GM21619 (cell line): Measurements from ENCODE around the gene MRO.
"Not testable (repeated sequence)": the region's sequence is repeated elsewhere in the genome, so short reads cannot be mapped to it uniquely, and the experiment has no call there.

Experiments used
- ATAC-seq: cut with Tn5 transposase; IDR thresholded peaks from one replicate; pipeline ENCODE4 v1.9.1; 2021; ENCODE audit not compliant: unreplicated experiment

The MRO gene

DNA sequence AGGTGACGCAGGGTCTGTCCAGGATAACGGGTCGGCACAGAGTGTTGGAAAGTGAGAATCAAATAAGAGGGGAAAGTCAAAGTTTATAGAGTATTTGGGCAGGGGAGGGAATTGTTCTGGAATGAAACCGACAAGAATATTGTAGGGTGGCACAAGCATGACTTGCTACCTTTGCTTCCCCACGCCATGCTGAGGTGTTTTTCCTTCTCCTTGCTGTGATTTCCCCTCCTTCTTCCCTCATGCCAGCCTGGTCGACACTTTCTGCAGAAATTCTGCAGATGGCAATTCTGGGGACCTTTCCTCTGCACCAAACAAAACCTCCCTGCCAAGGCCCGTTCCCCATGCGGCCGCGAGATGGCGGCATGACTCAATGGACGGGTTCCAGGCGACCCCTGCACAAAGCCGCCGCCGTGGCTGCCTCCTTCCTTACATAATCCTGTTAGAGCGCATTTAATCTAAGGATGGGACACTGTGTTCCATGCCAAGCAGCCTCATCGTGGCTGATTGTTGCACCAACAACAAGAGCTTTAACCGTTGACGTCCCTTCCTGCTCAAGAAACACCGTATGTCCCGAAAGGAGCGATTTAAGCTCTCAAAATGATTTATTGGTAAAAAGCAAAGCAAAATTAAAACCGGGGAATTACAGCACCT, at the start of gene MRO:
MRO (minus strand) TSS at position 289 of the 651 bp plus-strand sequence. CDS start 10,616 bp downstream, outside the sequence.
- peak; percentile 89 for ATAC-seq

DNA sequence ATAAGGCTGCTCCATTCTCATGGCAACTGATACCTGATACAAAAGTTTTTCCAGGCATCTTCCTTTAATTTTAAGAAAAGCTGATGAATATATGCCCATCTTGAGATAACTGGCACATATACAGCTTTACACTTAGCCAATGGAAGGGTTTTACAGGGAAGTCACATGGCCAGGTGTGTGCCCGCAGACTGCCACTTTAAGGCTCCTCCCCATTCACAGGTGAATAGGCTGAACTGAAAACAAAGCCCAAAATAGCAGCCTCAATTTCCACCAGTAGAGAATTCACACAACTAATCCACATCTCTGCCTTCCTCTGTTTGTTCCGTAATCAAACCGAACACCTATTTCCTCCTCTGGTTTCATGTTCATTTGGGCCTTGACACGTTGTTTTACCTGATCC, 49.3 kb upstream of the MRO start:
- ATAC-seq = no peak

DNA sequence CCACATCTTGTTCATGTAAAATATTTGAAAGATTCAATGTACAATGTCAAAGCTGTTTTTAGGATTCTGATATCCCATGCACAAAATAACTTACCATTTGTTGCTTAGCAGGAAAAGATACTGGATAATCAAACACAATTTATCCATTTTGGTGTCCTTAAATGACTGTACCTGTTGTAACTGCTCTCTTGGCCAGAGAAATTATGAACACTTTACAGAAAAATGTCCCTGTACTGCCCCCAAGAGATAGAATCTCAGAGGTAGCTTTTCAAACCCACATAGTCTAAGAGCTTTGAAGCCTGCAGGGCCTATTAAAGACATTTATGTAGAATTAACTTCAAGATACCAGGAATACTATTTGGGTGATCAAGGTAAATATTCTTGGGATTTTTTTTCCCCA, 46.9 kb upstream of the MRO start:
- no peak for ATAC-seq

- no peak for ATAC-seq
Measured at GRCh38 chr18:50863840-50864375, 44.1 kb upstream of the MRO start.

DNA sequence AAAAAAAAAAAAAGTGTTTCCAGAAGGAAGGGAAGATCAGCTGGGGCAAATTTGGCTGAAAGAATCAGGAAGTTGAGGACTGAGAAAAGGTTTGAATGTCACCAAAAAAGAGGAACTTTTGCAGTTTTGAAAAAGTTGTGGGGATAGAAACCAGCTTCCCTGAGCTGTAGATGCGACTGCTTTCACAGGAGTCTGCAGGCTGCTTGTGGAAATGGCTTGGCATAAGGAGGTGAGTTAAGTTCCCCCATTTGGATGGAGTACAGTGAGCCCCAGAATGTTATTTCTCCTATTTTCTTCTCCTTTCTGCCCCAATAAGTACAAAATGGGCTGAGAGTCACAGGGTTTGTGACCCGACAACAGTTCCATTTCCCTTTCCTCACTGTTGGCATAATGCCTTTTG, 42.6 kb upstream of the MRO start:
- no peak for ATAC-seq

DNA sequence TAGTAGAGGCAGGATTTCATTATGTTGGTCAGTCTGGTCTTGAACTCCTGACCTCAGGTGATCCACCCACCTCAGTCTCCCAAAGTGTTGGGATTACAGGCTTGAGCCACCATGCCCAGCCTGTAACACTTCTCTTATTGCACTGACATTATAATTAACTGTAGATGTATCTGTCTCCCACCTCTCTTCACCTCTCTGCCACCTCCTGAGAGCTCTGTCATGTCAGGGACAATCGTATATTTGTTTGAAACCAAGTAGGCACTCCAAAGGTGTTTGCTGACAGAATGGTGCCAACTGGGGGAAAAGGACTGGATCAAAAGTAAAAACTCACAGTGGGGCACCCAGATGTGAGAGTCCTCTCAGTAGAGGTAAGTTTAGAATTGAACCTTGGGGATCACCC, 41.8 kb upstream of the MRO start:
- no peak for ATAC-seq

- ATAC-seq = no peak
Measured at GRCh38 chr18:50859793-50860555, 40.2 kb upstream of the MRO start.

DNA sequence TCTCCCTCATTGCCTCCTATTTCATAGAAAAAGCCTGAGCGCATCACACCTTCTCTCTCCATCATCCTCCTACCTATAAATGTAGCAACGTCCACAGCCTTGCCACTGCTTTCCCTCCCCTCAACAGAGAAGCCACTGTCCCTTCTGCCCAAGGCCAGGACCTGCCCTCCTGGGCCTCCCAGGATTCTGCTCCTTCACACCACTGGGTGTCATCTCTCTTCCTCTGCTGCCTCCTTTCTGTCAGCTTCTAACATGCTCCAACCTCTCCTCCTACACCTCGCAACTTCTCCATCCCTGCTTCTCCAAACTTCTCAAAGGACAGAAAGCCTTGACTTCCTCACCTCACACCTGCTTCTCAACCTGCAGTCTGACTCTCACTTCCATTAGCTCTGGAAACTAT, 37.9 kb upstream of the MRO start:
- ATAC-seq = no peak

- ATAC-seq = not testable (repeated sequence)
Measured at GRCh38 chr18:50857166-50857565, 37.4 kb upstream of the MRO start.

DNA sequence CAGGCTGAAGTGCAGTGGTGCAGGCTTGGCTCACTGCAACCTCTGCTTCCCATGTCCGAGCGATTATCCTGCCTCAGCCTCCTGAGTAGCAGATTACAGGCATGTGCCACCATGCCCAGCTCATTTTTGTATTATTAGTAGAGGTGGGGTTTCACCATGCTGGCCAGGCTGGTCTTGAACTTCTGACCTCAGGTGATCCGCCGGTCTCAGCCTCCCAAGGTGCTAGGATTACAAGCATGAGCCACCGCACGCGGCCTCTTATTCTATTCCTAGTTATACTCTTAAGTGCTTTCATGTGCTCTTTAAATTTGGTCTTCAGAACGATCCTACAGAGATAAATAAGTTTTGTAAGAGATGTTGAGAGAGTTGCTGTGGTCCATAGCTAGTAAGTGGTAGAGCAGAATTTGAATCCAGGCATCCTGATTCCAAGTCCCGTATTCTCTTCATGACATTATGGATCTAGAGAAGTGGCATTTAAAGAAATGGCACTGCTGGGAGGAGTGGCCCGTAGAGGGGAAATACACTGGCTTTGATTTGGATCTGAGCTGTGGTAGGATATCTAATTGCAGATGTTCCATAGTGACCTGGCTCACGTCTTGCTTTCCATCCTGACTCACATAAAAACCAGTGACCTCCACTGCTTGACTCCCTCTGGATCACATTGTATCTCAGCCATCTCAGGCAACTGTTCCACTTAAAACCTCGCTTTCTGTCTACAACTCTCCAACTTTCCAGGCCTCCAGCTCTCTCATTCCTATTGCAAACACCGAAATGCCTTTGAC, 36.4 kb upstream of the MRO start:
- ATAC-seq = no peak

- no peak for ATAC-seq
Measured at GRCh38 chr18:50853863-50854271, 34.1 kb upstream of the MRO start.

- ATAC-seq = no peak
Measured at GRCh38 chr18:50850307-50851065, 30.7 kb upstream of the MRO start.

DNA sequence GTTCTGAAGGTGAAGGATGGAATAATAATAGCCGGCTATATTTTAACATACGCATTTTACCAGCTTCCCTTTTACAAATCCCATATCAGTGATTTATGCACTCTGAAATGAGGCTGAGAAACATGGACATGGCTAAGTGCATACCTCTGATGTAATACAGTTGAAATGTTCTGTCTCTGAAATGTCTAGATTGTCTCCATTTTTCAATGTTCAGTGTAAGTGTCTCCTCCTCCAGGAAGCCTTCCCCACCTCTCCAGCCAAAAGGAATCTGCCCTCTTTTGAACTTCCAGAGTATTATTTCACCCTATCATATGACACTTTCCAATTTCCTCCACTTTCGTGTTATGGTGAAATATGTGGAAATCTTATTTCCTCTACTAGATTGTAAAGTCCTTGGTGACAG, 29.6 kb upstream of the MRO start:
- no peak for ATAC-seq

DNA sequence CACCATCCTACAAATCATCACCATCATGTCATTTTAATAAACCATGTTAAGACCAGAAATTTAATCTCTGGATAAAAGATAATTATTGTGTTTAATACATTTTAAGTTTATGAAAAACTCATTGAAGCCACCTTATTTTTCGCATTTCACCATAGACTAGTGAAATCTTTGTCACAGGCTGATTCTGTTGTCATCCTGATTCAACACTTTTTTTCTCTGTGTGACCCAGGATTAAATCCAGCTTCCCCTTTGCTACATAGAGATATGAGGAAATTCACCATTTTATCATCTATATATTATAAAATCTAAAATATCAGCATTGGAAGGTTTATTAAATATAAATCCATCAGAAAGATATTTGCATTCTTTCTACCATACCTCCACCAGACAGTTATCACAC, 29.2 kb upstream of the MRO start:
- ATAC-seq = no peak

DNA sequence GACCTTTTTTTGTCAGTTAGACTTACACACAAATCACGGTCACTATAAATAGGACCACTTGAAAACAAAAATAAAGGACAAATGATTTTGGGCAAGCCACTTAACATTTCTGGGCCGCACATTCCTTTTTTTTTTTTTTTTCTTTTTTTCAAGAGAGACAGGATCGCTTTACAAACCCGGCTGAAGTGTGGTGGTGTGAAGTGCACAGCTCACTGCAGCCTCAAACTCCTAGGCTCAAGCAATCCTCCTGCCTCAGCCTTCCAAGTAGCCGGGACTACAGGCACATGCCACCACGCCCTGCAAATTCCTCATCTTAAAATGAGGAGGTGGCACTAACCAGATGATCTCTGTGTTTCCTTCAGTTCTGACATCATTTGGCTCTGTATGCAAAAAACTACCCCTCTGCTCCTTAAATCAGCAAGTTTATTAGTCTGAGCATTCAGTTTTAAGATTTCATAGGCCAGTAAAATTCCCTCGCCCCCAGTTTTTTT, 28.3 kb upstream of the MRO start:
- ATAC-seq = no peak

DNA sequence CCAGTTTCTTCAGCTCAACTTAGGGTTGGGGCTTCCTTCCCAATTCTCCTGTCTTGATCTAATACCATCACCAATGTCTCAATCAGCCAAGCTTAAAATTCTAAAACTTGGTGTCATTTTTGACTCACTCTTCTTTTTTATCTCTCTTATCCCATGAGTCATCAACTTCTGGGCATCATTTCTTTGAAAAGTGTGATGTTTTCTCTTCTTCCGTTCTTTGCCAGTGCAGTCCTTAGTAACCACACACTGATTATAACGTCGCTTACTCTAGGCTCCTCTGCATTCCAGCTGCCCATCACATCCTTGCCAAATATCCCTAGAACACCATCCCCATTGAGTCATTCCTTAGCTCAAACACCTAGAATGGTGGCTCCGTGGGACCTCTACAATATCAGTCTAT, 27.4 kb upstream of the MRO start:
- no peak for ATAC-seq

- ATAC-seq = no peak
Measured at GRCh38 chr18:50844960-50845359, 25.1 kb upstream of the MRO start.

GRCh38 chr18:50844554-50844953, 24.7 kb upstream of the MRO start:
- ATAC-seq = no peak

- ATAC-seq = no peak
Measured at GRCh38 chr18:50842846-50843245, 23.0 kb upstream of the MRO start.

GRCh38 chr18:50839996-50840395, 20.2 kb upstream of the MRO start:
- no peak for ATAC-seq

GRCh38 chr18:50839341-50839740, 19.5 kb upstream of the MRO start:
- no peak for ATAC-seq
